Measurements from ENCODE around the gene NSD1. TPM values are rescaled to one million over a fixed set of nuclear protein-coding genes. Genes with fewer than 3 reads are reported as not detected.
"Not testable (repeated sequence)": the region's sequence is repeated elsewhere in the genome, so short reads cannot be mapped to it uniquely, and the experiment has no call there.

Gene NSD1
- polyA plus RNA-seq, 1 donor (not counting 4 experiments of a cell fraction or from before 2014, with no cell fraction given): 13.6 TPM

GRCh38 chr5:177142778-177143177 is 9.2 kb downstream of the NSD1 start:
- Histone ChIP-seq H3K79me2 (ENCODE audit: control insufficient read depth, insufficient read depth, low read length) (peaks cover 82% of the 10 kb centered on the region), H2AFZ (ENCODE audit: control insufficient read depth, low read length) (no peak overlapping the region), H3K4me3 (ENCODE audit: control insufficient read depth in 2 of 3, extremely low read depth in 1 of 3, insufficient read depth in 2 of 3, low read depth in 1 of 3, low read length in 3 of 3) (no peak overlapping the region), H3K4me1 (ENCODE audit: control insufficient read depth, extremely low read depth, insufficient read depth, low read length) (no peaks in the 10 kb centered on the region), H3K4me2 (ENCODE audit: control insufficient read depth, extremely low read depth, insufficient read depth, low read depth, low read length) (no peak overlapping the region), H4K20me1 (ENCODE audit: control insufficient read depth, extremely low read depth, insufficient read depth, low read length) (no peaks in the 10 kb centered on the region), H3K9me3 (ENCODE audit: control insufficient read depth, low read depth, low read length) (no peaks in the 10 kb centered on the region), H3K36me3 (ENCODE audit: control insufficient read depth in 2 of 2, extremely low read depth in 1 of 2, insufficient read depth in 2 of 2, low read length in 2 of 2) (peaks cover 0 to 4% of the 10 kb centered on the region in 2 experiments), H3K27ac (ENCODE audit: control insufficient read depth, insufficient read depth, low read length) (no peak overlapping the region), H3K27me3 (ENCODE audit: control insufficient read depth, extremely low read depth, insufficient read depth, low read length) (no peaks in the 10 kb centered on the region), H3K9me1 (ENCODE audit: control insufficient read depth, extremely low read depth, insufficient read depth, low read length) (no peaks in the 10 kb centered on the region), H3K9ac (ENCODE audit: control insufficient read depth, extremely low read depth, insufficient read depth, low read length) (no peak overlapping the region)
- DNase-seq (ENCODE audit: low read depth, low spot score) (no peak), FAIRE-seq (no peak)
- TF ChIP-seq EZH2 (IDR thresholded peaks at IDR 0.05; ENCODE audit: low read length): no peak
- TF ChIP-seq CTCF (optimal IDR thresholded peaks at IDR 0.05 in 1 of 3, IDR thresholded peaks at IDR 0.05 in 1 of 3, conservative IDR thresholded peaks at IDR 0.05 in 1 of 3; ENCODE audit: extremely low read depth in 1 of 3, insufficient read depth in 2 of 3, low read length in 3 of 3): no peak
- dilution Hi-C loops (cut with MboI; ENCODE audit: extremely low pct_ligation_motif_present, low sequenced_read_pairs): no loop called here

- Histone ChIP-seq H3K36me3 (ENCODE audit: control insufficient read depth in 2 of 2, extremely low read depth in 1 of 2, insufficient read depth in 2 of 2, low read length in 2 of 2) (peaks cover 0 to 2% of the 10 kb centered on the region in 2 experiments), H3K4me3 (ENCODE audit: control insufficient read depth in 2 of 3, extremely low read depth in 1 of 3, insufficient read depth in 2 of 3, low read depth in 1 of 3, low read length in 3 of 3) (no peak overlapping the region), H3K9me3 (ENCODE audit: control insufficient read depth, low read depth, low read length) (no peaks in the 10 kb centered on the region), H3K4me2 (ENCODE audit: control insufficient read depth, extremely low read depth, insufficient read depth, low read depth, low read length) (no peak overlapping the region), H2AFZ (ENCODE audit: control insufficient read depth, low read length) (no peak overlapping the region), H4K20me1 (ENCODE audit: control insufficient read depth, extremely low read depth, insufficient read depth, low read length) (no peaks in the 10 kb centered on the region), H3K4me1 (ENCODE audit: control insufficient read depth, extremely low read depth, insufficient read depth, low read length) (no peaks in the 10 kb centered on the region), H3K27me3 (ENCODE audit: control insufficient read depth, extremely low read depth, insufficient read depth, low read length) (no peaks in the 10 kb centered on the region), H3K79me2 (ENCODE audit: control insufficient read depth, insufficient read depth, low read length) (peaks cover 73% of the 10 kb centered on the region), H3K27ac (ENCODE audit: control insufficient read depth, insufficient read depth, low read length) (no peak overlapping the region), H3K9ac (ENCODE audit: control insufficient read depth, extremely low read depth, insufficient read depth, low read length) (no peak overlapping the region), H3K9me1 (ENCODE audit: control insufficient read depth, extremely low read depth, insufficient read depth, low read length) (no peaks in the 10 kb centered on the region)
- TF ChIP-seq EZH2 (IDR thresholded peaks at IDR 0.05; ENCODE audit: low read length) (no peak), CTCF (optimal IDR thresholded peaks at IDR 0.05 in 1 of 3, IDR thresholded peaks at IDR 0.05 in 1 of 3, conservative IDR thresholded peaks at IDR 0.05 in 1 of 3; ENCODE audit: extremely low read depth in 1 of 3, insufficient read depth in 2 of 3, low read length in 3 of 3) (no peak)
- FAIRE-seq: no peak
- dilution Hi-C loops (cut with MboI; ENCODE audit: extremely low pct_ligation_motif_present, low sequenced_read_pairs): no loop called here
- no peak for DNase-seq (ENCODE audit: low read depth, low spot score)
These were observed 13.5 kb downstream of the NSD1 start for GRCh38 chr5:177146891-177147638.

GRCh38 chr5:177150061-177150460 is 16.5 kb downstream of the NSD1 start:
- H3K27me3 ChIP-seq (ENCODE audit: control insufficient read depth, extremely low read depth, insufficient read depth, low read length); H3K4me1 ChIP-seq (ENCODE audit: control insufficient read depth, extremely low read depth, insufficient read depth, low read length); dilution Hi-C loops (cut with MboI; ENCODE audit: extremely low pct_ligation_motif_present, low sequenced_read_pairs); FAIRE-seq; H2AFZ ChIP-seq (ENCODE audit: control insufficient read depth, low read length); H3K36me3 ChIP-seq (ENCODE audit: control insufficient read depth in 2 of 2, extremely low read depth in 1 of 2, insufficient read depth in 2 of 2, low read length in 2 of 2); H4K20me1 ChIP-seq (ENCODE audit: control insufficient read depth, extremely low read depth, insufficient read depth, low read length); H3K27ac ChIP-seq (ENCODE audit: control insufficient read depth, insufficient read depth, low read length); H3K9me1 ChIP-seq (ENCODE audit: control insufficient read depth, extremely low read depth, insufficient read depth, low read length); H3K9me3 ChIP-seq (ENCODE audit: control insufficient read depth, low read depth, low read length); DNase-seq (ENCODE audit: low read depth, low spot score); H3K4me2 ChIP-seq (ENCODE audit: control insufficient read depth, extremely low read depth, insufficient read depth, low read depth, low read length); H3K9ac ChIP-seq (ENCODE audit: control insufficient read depth, extremely low read depth, insufficient read depth, low read length); H3K4me3 ChIP-seq (ENCODE audit: control insufficient read depth in 2 of 3, extremely low read depth in 1 of 3, insufficient read depth in 2 of 3, low read depth in 1 of 3, low read length in 3 of 3): not testable (repeated sequence)
- H3K79me2 ChIP-seq (ENCODE audit: control insufficient read depth, insufficient read depth, low read length): peaks cover 71% of the 10 kb centered on the region

All from keratinocyte (primary cell).